ENCODE measurements around the gene SUN1. TPM values are rescaled to one million over a fixed set of nuclear protein-coding genes. Genes with fewer than 3 reads are reported as not detected.

Gene SUN1
- total RNA-seq, 1 experiment from 2014 or later, result 158 TPM

- TF ChIP-seq ATF6 (CRISPR knock-in tag; IDR thresholded peaks at IDR 0.05) (no peak), USF2 (CRISPR knock-in tag; IDR thresholded peaks at IDR 0.05) (no peak), ZNF532 (CRISPR knock-in tag; IDR thresholded peaks at IDR 0.05; ENCODE audit: borderline replicate concordance) (no peak)
These were observed 88.8 kb downstream of the SUN1 start (continued) for GRCh38 chr7:921071-921461.

GRCh38 chr7:921581-922333, 89.5 kb downstream of the SUN1 start:
- Mint-ChIP-seq H3K9me3 (no peaks in the 10 kb centered on the region), H3K36me3 (no peaks in the 10 kb centered on the region), H3K27me3 (ENCODE audit: low read depth) (no peaks in the 10 kb centered on the region), H3K4me1 (no peaks in the 10 kb centered on the region), H3K27ac (no peak overlapping the region), H3K4me3 (no peak overlapping the region)
- peak; percentile 5 for DNase-seq (ENCODE audit: low spot score)
- ChIA-PET CTCF (no interaction called here), POLR2A (no interaction called here)
- ATAC-seq, result no peak
- TF ChIP-seq SMAD3 (CRISPR knock-in tag; IDR thresholded peaks at IDR 0.05; ENCODE audit: borderline replicate concordance), result no peak
- TF ChIP-seq OVOL2 (CRISPR knock-in tag; IDR thresholded peaks at IDR 0.05; ENCODE audit: borderline replicate concordance), result no peak
- no peak for TF ChIP-seq GABPB1 (CRISPR knock-in tag; IDR thresholded peaks at IDR 0.05)
- TF ChIP-seq STAT6 (CRISPR knock-in tag; conservative IDR thresholded peaks at IDR 0.05; ENCODE audit: low read depth), result no peak
- TF ChIP-seq ZNF512 (CRISPR knock-in tag; IDR thresholded peaks at IDR 0.05; ENCODE audit: borderline replicate concordance), result no peak
